Measurements from ENCODE around the gene GRHL1. TPM values are rescaled to one million over a fixed set of nuclear protein-coding genes. Genes with fewer than 3 reads are reported as not detected.

GRHL1 gene
- total and polyA plus RNA-seq, 10 donors: 0.20 to 3.0 (median 1.2) TPM

GRCh38 chr2:9968553-9969497 is 17.3 kb downstream of the GRHL1 start:
- no peaks in the 10 kb centered on the region for H3K27me3 ChIP-seq (replicated peaks in 1 of 7)
- no peaks in the 10 kb centered on the region for H3K36me3 ChIP-seq
- H3K9me3 ChIP-seq: no peaks in the 10 kb centered on the region
- no peak overlapping the region for H3K27ac ChIP-seq
- TF ChIP-seq POLR2A (IDR thresholded peaks at IDR 0.05) (no peak), POLR2AphosphoS5 (IDR thresholded peaks at IDR 0.05) (no peak), CTCF (IDR thresholded peaks at IDR 0.05 in 8 of 11, conservative IDR thresholded peaks at IDR 0.05 in 3 of 11) (no peak)
- intact Hi-C loops (cut with DNase I; ENCODE audit: low total_unique reads): no loop called here
- peaks cover 0 to 15% (median 5%) of the 10 kb centered on the region in 6 donors for H3K4me1 ChIP-seq
- no peak for DNase-seq
- WGBS, 5 donors: 91 to 95% (median 92%) methylated on average over 10 of the region's 10 CpGs
- no peak overlapping the region for H3K4me3 ChIP-seq

GRCh38 chr2:9970200-9971044 is 18.9 kb downstream of the GRHL1 start:
- H3K4me3 ChIP-seq: no peak overlapping the region
- 83 to 93% (median 87%) methylated on average over 12 of the region's 12 CpGs for WGBS, 5 donors
- no peak overlapping the region for H3K27ac ChIP-seq

GRCh38 chr2:9971105-9971818 is 19.8 kb downstream of the GRHL1 start:
- H3K4me1 ChIP-seq: peaks cover 0 to 10% (median 4%) of the 10 kb centered on the region in 6 donors
- 86 to 94% (median 89%) methylated on average over 9 of the region's 9 CpGs for WGBS, 5 donors
- intact Hi-C loops (cut with DNase I; ENCODE audit: low total_unique reads): no loop called here

More at GRCh38 chr2:9970200-9971044, 18.9 kb downstream of the GRHL1 start:
- H3K27me3 ChIP-seq (replicated peaks in 1 of 7): no peaks in the 10 kb centered on the region
- H3K36me3 ChIP-seq: no peaks in the 10 kb centered on the region
- intact Hi-C loops (cut with DNase I; ENCODE audit: low total_unique reads): no loop called here
- H3K9me3 ChIP-seq: no peaks in the 10 kb centered on the region
- H3K4me1 ChIP-seq: peaks cover 0 to 12% (median 5%) of the 10 kb centered on the region in 6 donors
- DNase-seq: no peak
- TF ChIP-seq POLR2A (IDR thresholded peaks at IDR 0.05): no peak
- no peak for TF ChIP-seq CTCF (IDR thresholded peaks at IDR 0.05 in 8 of 11, conservative IDR thresholded peaks at IDR 0.05 in 3 of 11)
- TF ChIP-seq POLR2AphosphoS5 (IDR thresholded peaks at IDR 0.05): no peak

More at GRCh38 chr2:9971105-9971818, 19.8 kb downstream of the GRHL1 start:
- no peaks in the 10 kb centered on the region for H3K9me3 ChIP-seq
- H3K27me3 ChIP-seq (replicated peaks in 1 of 7): no peaks in the 10 kb centered on the region
- H3K36me3 ChIP-seq: no peaks in the 10 kb centered on the region
- H3K4me3 ChIP-seq: no peak overlapping the region
- DNase-seq: no peak
- TF ChIP-seq POLR2A (IDR thresholded peaks at IDR 0.05) (no peak), CTCF (IDR thresholded peaks at IDR 0.05 in 8 of 11, conservative IDR thresholded peaks at IDR 0.05 in 3 of 11) (no peak), POLR2AphosphoS5 (IDR thresholded peaks at IDR 0.05) (no peak)
- no peak overlapping the region for H3K27ac ChIP-seq
